ENCODE results near the gene TPRN. TPM values are rescaled to one million over a fixed set of nuclear protein-coding genes. Genes with fewer than 3 reads are reported as not detected.

Gene TPRN
- total and polyA plus RNA-seq, 2 donors (not counting 3 experiments of a cell fraction or from before 2014, with no cell fraction given), result 4.3 to 12.4 TPM

GRCh38 chr9:137228968-137229896 is 28.7 kb upstream of the TPRN start:
- Histone ChIP-seq H2AFZ (ENCODE audit: low read depth, low read length) (no peak overlapping the region), H3K9me3 (replicated peaks; ENCODE audit: control insufficient read depth, insufficient read depth, low read length) (no peaks in the 10 kb centered on the region), H3K9ac (replicated peaks; ENCODE audit: extremely low read depth, insufficient read depth, low read length) (no peak overlapping the region), H3K36me3 (ENCODE audit: control insufficient read depth in 2 of 2, extremely low read depth in 1 of 2, insufficient read depth in 2 of 2, low read length in 2 of 2) (no peaks in the 10 kb centered on the region), H3K9me1 (replicated peaks; ENCODE audit: control insufficient read depth, extremely low read depth, insufficient read depth, low read length) (no peaks in the 10 kb centered on the region), H3K4me3 (replicated peaks in 1 of 3; ENCODE audit: insufficient read depth in 1 of 3, low read depth in 1 of 3, low read length in 3 of 3) (no peak overlapping the region), H3K27ac (ENCODE audit: insufficient read depth, low read depth, low read length) (no peak overlapping the region), H3K4me2 (ENCODE audit: insufficient read depth, low read length) (no peak overlapping the region), H4K20me1 (replicated peaks; ENCODE audit: control insufficient read depth, extremely low read depth, insufficient read depth, low read length) (no peaks in the 10 kb centered on the region), H3K79me2 (ENCODE audit: control insufficient read depth, insufficient read depth, low read length) (no peaks in the 10 kb centered on the region), H3K4me1 (ENCODE audit: control insufficient read depth, extremely low read depth, insufficient read depth, low read length) (no peaks in the 10 kb centered on the region), H3K27me3 (ENCODE audit: control insufficient read depth in 2 of 2, insufficient read depth in 2 of 2, low read length in 2 of 2) (no peaks in the 10 kb centered on the region)
- BruUV-seq (replicated peaks), result no TSS peak
- intact Hi-C loops (cut with micrococcal nuclease), result no loop called here
- TF ChIP-seq EZH2 (IDR thresholded peaks at IDR 0.05; ENCODE audit: borderline replicate concordance, low read depth, low read length, severe bottlenecking) (no peak), MAX (IDR thresholded peaks at IDR 0.05; ENCODE audit: insufficient read depth, insufficient read length) (no peak), MYC (IDR thresholded peaks at IDR 0.05; ENCODE audit: low read depth, low read length) (no peak), JUN (IDR thresholded peaks at IDR 0.05; ENCODE audit: borderline replicate concordance, insufficient read depth, insufficient read length, low read depth) (no peak), POLR2A (IDR thresholded peaks at IDR 0.05; ENCODE audit: low read depth, low read length) (no peak), CTCF (IDR thresholded peaks at IDR 0.05; ENCODE audit: extremely low read depth in 1 of 2, insufficient read depth in 1 of 2, low read depth in 1 of 2, low read length in 2 of 2) (no peak), GATA2 (IDR thresholded peaks at IDR 0.05; ENCODE audit: insufficient read depth, insufficient read length, low read depth, low read length) (no peak), POLR2AphosphoS5 (IDR thresholded peaks at IDR 0.05; ENCODE audit: insufficient read depth, low read depth, low read length) (no peak), FOS (IDR thresholded peaks at IDR 0.05; ENCODE audit: borderline replicate concordance, insufficient read depth, low read length) (no peak)
- ChIA-PET POLR2A (interaction anchor here (2.6 kb wide), 1 partner anchor 12 kb away, joined by 6 read pairs; the partner anchor contains the start of gene TUBB4B), CTCF (no interaction called here)
- DNase-seq (ENCODE audit: low read depth, low spot score), result no peak
- dilution Hi-C loops (cut with MboI; ENCODE audit: extremely low pct_ligation_motif_present, low sequenced_read_pairs), result no loop called here
- FAIRE-seq, result no peak
